Esophagus mucosa (tissue), 1 donor: ENCODE measurements around the gene PRPF39. TPM values are rescaled to one million over a fixed set of nuclear protein-coding genes. Genes with fewer than 3 reads are reported as not detected.
"Not testable (repeated sequence)": the region's sequence is repeated elsewhere in the genome, so short reads cannot be mapped to it uniquely, and the experiment has no call there.

Experiments used
- ATAC-seq: fragments of 200-7000 bp; cut with Tn5 transposase; one replicate; pipeline ENCODE4 v1.9.1; 2020
- total RNA-seq: library from RNA; stranded (reverse); gene quantifications from one replicate; pipeline ENCODE4 v1.2.4, GENCODE V29; 2023
- donor health status: DM: yes; HTN: yes; CAD: no.

PRPF39 gene
- total RNA-seq, 1 donor from 2014 or later: 14.7 TPM

GRCh38 chr14:45140661-45141187 lies 56.8 kb downstream of the PRPF39 start:
- ATAC-seq: no peak

- ATAC-seq: not testable (repeated sequence)
Observed at GRCh38 chr14:45142083-45142482, 58.2 kb downstream of the PRPF39 start.

- ATAC-seq: no peak
Observed at GRCh38 chr14:45144658-45145057, 60.7 kb downstream of the PRPF39 start.

DNA sequence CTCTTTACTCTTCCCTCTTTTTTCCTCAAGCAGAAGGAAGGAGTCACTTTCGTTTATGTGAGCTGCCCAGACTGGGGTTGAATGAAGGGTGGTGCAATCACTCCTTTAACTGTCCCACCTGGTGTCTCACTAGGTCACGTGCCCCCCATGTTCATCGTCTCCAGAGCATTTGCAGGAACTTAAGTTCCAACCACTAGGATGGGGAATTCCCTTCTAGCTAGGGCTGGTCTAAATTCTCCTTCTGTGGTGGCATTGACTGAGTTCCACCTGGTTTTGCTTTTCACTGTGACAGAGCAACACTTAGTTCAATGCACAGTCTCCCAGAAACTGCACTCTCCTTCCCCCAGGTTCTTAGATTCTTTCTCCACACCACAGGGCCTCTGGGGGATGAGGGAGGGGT lies 61.3 kb downstream of the PRPF39 start:
- ATAC-seq: no peak

GRCh38 chr14:45149602-45150001 lies 65.7 kb downstream of the PRPF39 start:
- no peak for ATAC-seq

GRCh38 chr14:45150386-45150890 lies 66.5 kb downstream of the PRPF39 start:
- ATAC-seq: no peak

GRCh38 chr14:45156067-45156466 lies 72.2 kb downstream of the PRPF39 start:
- ATAC-seq: no peak

Other genes starting within 250 kb of the PRPF39 start
- gene KLHL28, start 122.2 kb upstream of the PRPF39 start, total RNA-seq: 8.2 TPM
- gene TOGARAM1, start 121.9 kb upstream of the PRPF39 start, total RNA-seq: 8.8 TPM
- gene FKBP3, start 50.4 kb downstream of the PRPF39 start, total RNA-seq: 45.4 TPM
- gene FANCM, start 51.8 kb downstream of the PRPF39 start, total RNA-seq: 4.9 TPM
- 18.6 TPM for gene MIS18BP1, start 169.1 kb downstream of the PRPF39 start, total RNA-seq